Fibroblast of villous mesenchyme (primary cell): ENCODE data around the gene BAIAP3. TPM values are rescaled to one million over a fixed set of nuclear protein-coding genes. Genes with fewer than 3 reads are reported as not detected.

Experiments
- DNase-seq: peaks from one replicate; pipeline ENCODE4 v3.0.0-alpha.2; 2010; ENCODE audit warnings: low read depth
- H3K4me3 ChIP-seq: 2 replicates; pipeline ENCODE4 v1.5.1; 2011; ENCODE audit warnings: low read depth, mild to moderate bottlenecking, low read length
- total RNA-seq: library from RNA; depleted of rRNA; stranded (reverse); fragments of >200 nt; gene quantifications from 2 replicates; pipeline ENCODE4 v1.2.3, GENCODE V29; 2012
- TF ChIP-seq, protein P1 (sequence below): IDR thresholded peaks from 2 replicates; pipeline ENCODE4 v1.5.1; 2012; ENCODE audit warnings: low read depth, mild to moderate bottlenecking, low read length; ENCODE audit not compliant: insufficient read depth

BAIAP3 gene
- total RNA-seq, 1 donor: under 0.01 TPM

DNA sequence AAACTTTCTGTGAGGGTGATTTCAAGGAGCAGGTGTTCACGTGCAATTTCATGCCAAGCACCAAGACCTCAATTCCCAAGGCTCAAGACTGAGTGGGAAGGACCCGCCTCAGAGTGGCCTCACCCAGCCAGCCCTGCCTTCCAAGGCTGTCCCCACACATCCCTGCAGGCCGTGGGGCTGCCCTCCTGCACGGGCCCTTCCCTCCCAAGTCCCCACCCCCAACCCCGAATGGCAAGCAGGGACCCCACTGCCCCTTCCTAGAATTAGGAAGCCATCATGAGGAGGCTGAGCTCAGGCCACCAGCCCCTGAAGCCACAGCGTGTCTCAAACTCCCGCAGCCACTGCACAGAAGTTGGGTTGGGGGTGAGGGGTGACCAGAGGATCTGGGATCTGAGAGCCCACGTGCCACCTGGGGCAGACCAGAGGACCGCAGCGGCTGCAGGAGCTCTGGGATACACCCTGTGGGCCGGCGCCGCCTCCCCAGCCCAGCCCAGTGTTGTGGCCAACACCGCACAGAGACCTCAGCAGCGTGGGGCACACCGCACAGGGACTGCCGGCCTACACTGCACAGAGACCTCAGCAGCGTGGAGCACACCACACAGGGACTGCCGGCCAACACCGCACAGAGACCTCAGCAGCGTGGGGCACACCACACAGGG is 39.0 kb downstream of the BAIAP3 start:
- H3K4me3 ChIP-seq: no peak overlapping the region
- no peak for DNase-seq
- TF ChIP-seq, protein P1, sequence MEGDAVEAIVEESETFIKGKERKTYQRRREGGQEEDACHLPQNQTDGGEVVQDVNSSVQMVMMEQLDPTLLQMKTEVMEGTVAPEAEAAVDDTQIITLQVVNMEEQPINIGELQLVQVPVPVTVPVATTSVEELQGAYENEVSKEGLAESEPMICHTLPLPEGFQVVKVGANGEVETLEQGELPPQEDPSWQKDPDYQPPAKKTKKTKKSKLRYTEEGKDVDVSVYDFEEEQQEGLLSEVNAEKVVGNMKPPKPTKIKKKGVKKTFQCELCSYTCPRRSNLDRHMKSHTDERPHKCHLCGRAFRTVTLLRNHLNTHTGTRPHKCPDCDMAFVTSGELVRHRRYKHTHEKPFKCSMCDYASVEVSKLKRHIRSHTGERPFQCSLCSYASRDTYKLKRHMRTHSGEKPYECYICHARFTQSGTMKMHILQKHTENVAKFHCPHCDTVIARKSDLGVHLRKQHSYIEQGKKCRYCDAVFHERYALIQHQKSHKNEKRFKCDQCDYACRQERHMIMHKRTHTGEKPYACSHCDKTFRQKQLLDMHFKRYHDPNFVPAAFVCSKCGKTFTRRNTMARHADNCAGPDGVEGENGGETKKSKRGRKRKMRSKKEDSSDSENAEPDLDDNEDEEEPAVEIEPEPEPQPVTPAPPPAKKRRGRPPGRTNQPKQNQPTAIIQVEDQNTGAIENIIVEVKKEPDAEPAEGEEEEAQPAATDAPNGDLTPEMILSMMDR: no peak

DNA sequence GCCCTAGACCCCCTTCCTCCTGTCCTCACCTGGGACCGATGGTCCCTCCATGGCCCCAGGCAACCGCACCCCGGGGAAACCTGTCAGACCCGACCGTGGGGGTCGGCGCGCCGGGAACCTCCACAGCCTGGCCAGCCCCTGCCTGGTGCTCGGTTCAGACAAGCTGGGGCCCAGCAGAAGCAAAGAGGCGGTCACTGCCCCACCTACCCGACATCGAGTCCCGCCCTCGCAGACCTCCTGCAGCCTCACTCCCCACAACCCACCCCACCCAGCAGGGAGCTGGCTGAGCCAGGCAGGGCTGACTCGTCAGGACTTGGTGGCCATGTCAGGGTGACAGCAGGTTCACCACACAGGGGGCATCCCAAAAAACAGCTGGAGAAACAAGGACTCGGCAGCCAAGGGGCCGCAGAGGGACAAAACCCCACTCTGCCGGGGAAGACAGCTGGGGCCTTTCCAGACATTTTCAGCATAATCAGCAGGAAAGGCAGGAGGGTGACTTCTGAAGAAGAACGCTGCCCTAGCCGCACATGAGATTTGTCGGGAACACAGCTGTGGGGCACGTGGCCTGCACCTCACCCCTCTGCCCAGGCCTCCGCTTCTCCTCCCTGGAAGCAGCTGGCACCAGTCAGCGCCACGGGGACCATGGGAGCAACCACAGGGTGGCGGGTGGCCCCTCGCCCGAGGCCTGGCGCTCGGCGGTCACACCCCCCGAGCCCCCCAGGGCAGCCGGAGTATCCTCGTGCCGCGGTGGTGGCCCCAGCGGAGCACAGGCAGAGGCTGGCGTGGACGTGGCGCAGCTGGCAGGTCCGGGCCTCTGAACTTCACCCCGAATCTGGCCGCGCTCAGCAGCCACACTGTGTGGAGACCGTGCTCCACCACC is 41.2 kb downstream of the BAIAP3 start:
- TF ChIP-seq, protein P1: no peak
- DNase-seq: no peak
- no peak overlapping the region for H3K4me3 ChIP-seq

DNA sequence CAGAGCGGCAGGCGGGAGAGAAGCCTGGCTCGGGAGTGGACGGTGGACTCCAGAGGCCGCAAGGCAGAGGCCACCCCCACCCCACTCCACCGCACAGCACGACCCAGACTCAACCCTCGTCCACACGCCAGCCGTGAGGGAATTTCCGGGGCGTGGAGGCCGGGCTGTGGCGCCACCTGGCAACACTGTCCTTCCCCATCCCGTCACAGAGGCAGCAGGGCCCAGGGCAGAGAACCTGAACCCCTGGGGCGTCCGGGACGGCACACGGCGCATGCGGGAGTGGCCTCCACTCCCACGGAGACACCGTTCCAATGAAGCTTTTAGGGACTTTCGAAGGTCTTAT is 41.8 kb downstream of the BAIAP3 start:
- TF ChIP-seq, protein P1: no peak
- no peak overlapping the region for H3K4me3 ChIP-seq
- DNase-seq: no peak

DNA sequence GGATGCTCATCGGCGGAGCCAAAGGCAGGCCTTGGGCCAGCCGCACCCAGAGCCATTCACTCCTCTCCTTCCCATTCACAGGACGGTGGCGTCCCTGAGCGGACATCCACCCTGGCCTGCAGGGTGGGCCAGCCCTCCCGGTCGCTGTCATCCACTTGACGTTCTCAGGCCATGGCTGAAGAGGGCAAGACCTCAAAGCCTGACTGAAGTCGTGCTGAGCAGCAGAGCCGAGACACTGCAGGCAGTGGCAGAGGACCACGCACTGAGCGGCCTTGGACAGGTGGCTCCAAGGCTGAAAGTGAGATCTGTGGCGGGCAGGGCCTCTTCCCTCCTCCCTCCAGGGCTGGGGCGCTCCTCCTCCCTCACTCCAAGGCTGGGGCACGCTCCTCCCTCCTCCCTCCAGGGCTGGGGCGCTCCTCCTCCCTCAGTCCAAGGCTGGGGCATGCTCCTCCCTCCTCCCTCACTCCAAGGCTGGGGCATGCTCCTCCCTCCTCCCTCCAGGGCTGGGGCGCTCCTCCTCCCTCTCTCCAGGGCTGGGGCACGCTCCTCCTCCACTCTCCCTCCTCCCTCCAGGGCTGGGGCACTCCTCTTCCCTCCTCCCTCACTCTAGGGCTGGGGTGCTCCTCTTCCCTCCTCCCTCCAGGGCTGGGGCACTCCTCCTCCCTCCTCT is 42.4 kb downstream of the BAIAP3 start:
- TF ChIP-seq, protein P1: no peak
- DNase-seq: no peak

DNA sequence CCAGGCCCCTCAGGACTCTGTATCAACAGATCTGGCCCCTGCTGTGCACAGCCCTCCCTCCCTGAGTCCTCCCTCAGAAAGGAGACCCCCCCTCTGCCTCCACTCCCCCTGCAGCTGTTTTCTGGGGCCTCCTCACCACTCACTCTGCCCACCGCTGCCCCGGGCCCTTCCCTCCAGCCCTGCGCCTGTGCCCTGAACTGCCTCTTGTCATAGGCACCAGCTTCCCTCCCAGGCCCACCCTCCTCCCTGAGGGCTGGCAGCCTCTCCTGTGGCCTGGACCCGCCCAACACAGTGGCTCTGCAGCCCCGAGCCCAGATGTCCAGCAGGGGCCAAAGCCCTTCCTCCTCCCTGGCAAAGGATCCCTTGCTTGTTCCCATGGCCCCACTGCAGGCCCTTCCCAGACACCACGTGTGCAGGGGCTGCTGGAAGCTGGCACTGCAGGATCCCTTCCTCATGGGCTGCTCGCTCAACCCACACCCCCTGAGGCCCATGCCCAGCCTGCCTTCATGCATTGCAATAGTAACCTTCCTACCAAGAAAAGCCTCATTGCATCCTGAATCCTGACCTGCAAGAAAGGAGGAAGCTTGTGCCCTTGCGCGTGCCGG is 44.1 kb downstream of the BAIAP3 start:
- H3K4me3 ChIP-seq: no peak overlapping the region
- no peak for DNase-seq
- TF ChIP-seq, protein P1: no peak

More for the DNA sequence above, 42.4 kb downstream of the BAIAP3 start:
- H3K4me3 ChIP-seq: no peak overlapping the region

DNA sequence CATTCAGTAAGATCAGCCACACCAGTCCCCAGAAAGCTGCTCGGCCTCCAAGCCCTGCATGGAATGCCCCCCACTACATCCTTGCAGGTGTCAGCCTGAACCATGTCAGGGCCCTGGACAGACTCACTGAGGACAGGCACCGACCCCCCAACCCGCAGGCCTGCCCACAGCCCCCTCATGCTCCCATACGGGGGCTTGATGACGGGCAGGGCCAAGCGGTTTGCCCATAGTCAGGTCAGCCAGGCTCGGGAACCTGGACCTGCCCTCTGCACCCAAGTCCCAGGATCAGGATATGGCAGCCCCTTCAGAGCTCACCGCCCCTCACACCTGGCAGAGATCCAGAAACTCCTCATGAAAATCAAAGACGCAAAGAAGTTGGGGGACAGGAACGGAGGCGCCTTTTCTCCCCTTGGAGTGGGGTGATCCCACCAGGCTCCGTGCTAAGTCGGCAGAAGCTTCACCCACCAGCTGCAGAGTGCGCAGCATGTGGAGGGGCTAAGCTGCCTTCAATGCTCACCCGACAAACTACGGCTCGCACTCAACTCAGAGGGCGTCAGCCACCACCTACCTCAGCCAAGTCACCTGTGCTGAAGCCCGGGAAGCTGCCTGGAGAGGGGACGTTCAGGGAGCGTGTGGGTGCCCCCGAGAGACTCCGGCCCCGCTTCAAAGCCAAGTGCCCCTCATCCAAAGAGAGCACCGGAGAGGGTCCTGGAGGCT is 44.8 kb downstream of the BAIAP3 start:
- TF ChIP-seq, protein P1: no peak
- peak overlapping the region; percentile 61 for H3K4me3 ChIP-seq
- DNase-seq: no peak
